Astrocyte of the cerebellum (primary cell): ENCODE results near the gene PAPPA.

Experiments
- DNase-seq: peaks from one replicate; pipeline ENCODE4 v3.0.0-alpha.2; 2011; ENCODE audit warnings: low read depth
- H3K4me3 ChIP-seq: 2 replicates; pipeline ENCODE4 v1.5.1; 2011; ENCODE audit warnings: mild to moderate bottlenecking, low read depth, low read length, moderate library complexity
- CTCF ChIP-seq: IDR thresholded peaks from 2 replicates; pipeline ENCODE4 v1.5.1; 2012; ENCODE audit warnings: low read length, low read depth, moderate library complexity, mild to moderate bottlenecking; ENCODE audit errors: missing control alignments
- in situ Hi-C: cut with HindIII; loops from 2 replicates; pipeline ENCODE4 v1.10.0; 2017; ENCODE audit warnings: low sequenced_read_pairs

Gene PAPPA

GRCh38 chr9:116303270-116303669 lies 149.7 kb downstream of the PAPPA start:
- no peak for TF ChIP-seq CTCF
- H3K4me3 ChIP-seq = no peak overlapping the region
- no peak for DNase-seq
- in situ Hi-C loops = no loop called here

- TF ChIP-seq CTCF = no peak
- in situ Hi-C loops = no loop called here
- H3K4me3 ChIP-seq = no peak overlapping the region
- DNase-seq = no peak
Observed at GRCh38 chr9:116303886-116304538, 150.4 kb downstream of the PAPPA start.

GRCh38 chr9:116304761-116305160 lies 151.2 kb downstream of the PAPPA start:
- in situ Hi-C loops = no loop called here
- no peak for DNase-seq
- no peak overlapping the region for H3K4me3 ChIP-seq
- TF ChIP-seq CTCF = no peak

GRCh38 chr9:116308076-116308475 lies 154.5 kb downstream of the PAPPA start:
- no peak overlapping the region for H3K4me3 ChIP-seq
- in situ Hi-C loops = no loop called here
- DNase-seq = no peak
- no peak for TF ChIP-seq CTCF

- in situ Hi-C loops = no loop called here
- no peak overlapping the region for H3K4me3 ChIP-seq
- no peak for DNase-seq
- TF ChIP-seq CTCF = no peak
Observed at GRCh38 chr9:116309900-116310611, 156.5 kb downstream of the PAPPA start.

GRCh38 chr9:116312221-116312620 lies 158.6 kb downstream of the PAPPA start:
- in situ Hi-C loops = no loop called here
- no peak overlapping the region for H3K4me3 ChIP-seq
- TF ChIP-seq CTCF = no peak
- DNase-seq = no peak
